OCI-LY7 (cell line): ENCODE results near the gene BTBD9. TPM values are rescaled to one million over a fixed set of nuclear protein-coding genes. Genes with fewer than 3 reads are reported as not detected.

Source experiments
- BruUV-seq: library from RNA; stranded (reverse); fragments of 400-500 nt; replicated peaks from 2 replicates; lab custom pipeline; 2021; lab: Mats Ljungman, UMichigan
- CTCF ChIA-PET: fragments of 300-600 bp; sonication (Branson Sonifier 250); formaldehyde crosslinking; loops from one replicate; lab custom pipeline; 2022; ENCODE audit warnings: antibody characterized with exemption; ENCODE audit not compliant: unreplicated experiment; lab: Charles Lee
- POLR2A ChIA-PET: fragments of 300-600 bp; sonication (Branson Sonifier 250); formaldehyde crosslinking; loops from one replicate; lab custom pipeline; 2022; ENCODE audit warnings: antibody characterized with exemption; lab: Charles Lee
- DNase-seq: peaks from one replicate; pipeline ENCODE4 v3.0.0-alpha.2; 2015; ENCODE audit warnings: low spot score
- H2AFZ ChIP-seq: fragments of 200-600 bp; sonication (generic), shearing (Covaris generic); 2 replicates; pipeline ENCODE4 v1.6.1; 2014; ENCODE audit warnings: mild to moderate bottlenecking, antibody characterized with exemption, low read length, moderate library complexity
- H3K27ac ChIP-seq: fragments of 200-600 bp; sonication (generic); 2 replicates; pipeline ENCODE4 v1.5.1; 2014; ENCODE audit warnings: mixed run types, low read depth, mild to moderate bottlenecking, moderate library complexity, low read length, inconsistent platforms; ENCODE audit not compliant: poor library complexity, severe bottlenecking
- H3K36me3 ChIP-seq: fragments of 200-600 bp; sonication (generic); 2 replicates; pipeline ENCODE4 v1.6.1; 2014; ENCODE audit warnings: mild to moderate bottlenecking, antibody characterized with exemption, low read length, moderate library complexity, mixed read lengths; ENCODE audit not compliant: insufficient read depth
- H3K4me1 ChIP-seq: fragments of 200-600 bp; sonication (generic); 2 replicates; pipeline ENCODE4 v1.5.1; 2014; ENCODE audit warnings: mild to moderate bottlenecking, low read length; ENCODE audit not compliant: insufficient read depth, poor library complexity, severe bottlenecking
- H3K4me2 ChIP-seq: fragments of 200-600 bp; sonication (generic); 2 replicates; pipeline ENCODE4 v1.6.1; 2014; ENCODE audit warnings: mild to moderate bottlenecking, low read length
- H3K4me3 ChIP-seq: fragments of 200-600 bp; sonication (generic); 2 replicates; pipeline ENCODE4 v1.5.1; 2014; ENCODE audit warnings: mild to moderate bottlenecking, low read depth, low read length; ENCODE audit not compliant: poor library complexity, severe bottlenecking
- H3K79me2 ChIP-seq: fragments of 200-600 bp; sonication (generic); 2 replicates; pipeline ENCODE4 v1.6.1; 2016; ENCODE audit warnings: low read depth, mild to moderate bottlenecking, low read length, moderate library complexity, mixed read lengths; ENCODE audit not compliant: insufficient read depth
- H3K9me2 ChIP-seq: fragments of 200-600 bp; sonication (generic); 2 replicates; pipeline ENCODE4 v1.6.1; 2016; ENCODE audit warnings: mild to moderate bottlenecking, low read length, mixed read lengths; ENCODE audit not compliant: insufficient read depth
- H3K9me3 ChIP-seq: fragments of 200-600 bp; sonication (generic); 2 replicates; pipeline ENCODE4 v1.6.1; 2014; ENCODE audit warnings: mild to moderate bottlenecking, mixed run types, low read length, mixed read lengths
- H4K20me1 ChIP-seq: fragments of 200-600 bp; sonication (generic); 2 replicates; pipeline ENCODE4 v1.6.1; 2014; ENCODE audit warnings: mild to moderate bottlenecking, antibody characterized with exemption, low read length, moderate library complexity, mixed read lengths; ENCODE audit not compliant: insufficient read depth
- EZH2phosphoT487 ChIP-seq: fragments of 200-600 bp; sonication (generic); IDR thresholded peaks from 2 replicates; pipeline ENCODE4 v1.6.1; 2018; ENCODE audit warnings: low read depth, borderline replicate concordance, mild to moderate bottlenecking, mixed run types, antibody characterized with exemption, low read length, moderate library complexity, mixed read lengths
- intact Hi-C: fragments of 100-400 bp; cut with micrococcal nuclease; formaldehyde crosslinking; loops from one replicate; pipeline ENCODE4 v1.10.0; 2022; ENCODE audit not compliant: unreplicated experiment
- total RNA-seq, 2 experiments: library from RNA; depleted of rRNA in 1 of 2; stranded (reverse); fragments of >200 nt in 1 of 2; shearing (Covaris generic) in 1 of 2; gene quantifications; 2 replicates each; pipeline ENCODE4 v1.2.3, GENCODE V29; 2014 to 2022
- TF ChIP-seq, protein P1 (sequence below): fragments of 200-600 bp; sonication (generic); conservative IDR thresholded peaks from 2 replicates; pipeline ENCODE4 v1.5.1; 2014; ENCODE audit warnings: mild to moderate bottlenecking, antibody characterized with exemption, low read length, moderate library complexity, mixed read lengths

The BTBD9 gene
- total RNA-seq, 2 experiments from 2014 or later, result 5.9 to 7.3 TPM

GRCh38 chr6:38423746-38424145 lies 216.0 kb downstream of the BTBD9 start:
- TF ChIP-seq EZH2phosphoT487, result no peak
- TF ChIP-seq, protein P1, sequence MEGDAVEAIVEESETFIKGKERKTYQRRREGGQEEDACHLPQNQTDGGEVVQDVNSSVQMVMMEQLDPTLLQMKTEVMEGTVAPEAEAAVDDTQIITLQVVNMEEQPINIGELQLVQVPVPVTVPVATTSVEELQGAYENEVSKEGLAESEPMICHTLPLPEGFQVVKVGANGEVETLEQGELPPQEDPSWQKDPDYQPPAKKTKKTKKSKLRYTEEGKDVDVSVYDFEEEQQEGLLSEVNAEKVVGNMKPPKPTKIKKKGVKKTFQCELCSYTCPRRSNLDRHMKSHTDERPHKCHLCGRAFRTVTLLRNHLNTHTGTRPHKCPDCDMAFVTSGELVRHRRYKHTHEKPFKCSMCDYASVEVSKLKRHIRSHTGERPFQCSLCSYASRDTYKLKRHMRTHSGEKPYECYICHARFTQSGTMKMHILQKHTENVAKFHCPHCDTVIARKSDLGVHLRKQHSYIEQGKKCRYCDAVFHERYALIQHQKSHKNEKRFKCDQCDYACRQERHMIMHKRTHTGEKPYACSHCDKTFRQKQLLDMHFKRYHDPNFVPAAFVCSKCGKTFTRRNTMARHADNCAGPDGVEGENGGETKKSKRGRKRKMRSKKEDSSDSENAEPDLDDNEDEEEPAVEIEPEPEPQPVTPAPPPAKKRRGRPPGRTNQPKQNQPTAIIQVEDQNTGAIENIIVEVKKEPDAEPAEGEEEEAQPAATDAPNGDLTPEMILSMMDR, result no peak
- POLR2A ChIA-PET, result no interaction called here
- Histone ChIP-seq H3K4me1 (peaks cover 7% of the 10 kb centered on the region), H4K20me1 (no peaks in the 10 kb centered on the region), H3K36me3 (no peaks in the 10 kb centered on the region), H3K79me2 (no peaks in the 10 kb centered on the region), H3K9me3 (no peaks in the 10 kb centered on the region), H3K27ac (no peak overlapping the region), H3K9me2 (no peaks in the 10 kb centered on the region), H3K4me2 (no peak overlapping the region), H3K4me3 (no peak overlapping the region), H2AFZ (no peak overlapping the region)
- no peak for DNase-seq
- no TSS peak for BruUV-seq
- intact Hi-C loops, result no loop called here
- CTCF ChIA-PET, result no interaction called here

DNA sequence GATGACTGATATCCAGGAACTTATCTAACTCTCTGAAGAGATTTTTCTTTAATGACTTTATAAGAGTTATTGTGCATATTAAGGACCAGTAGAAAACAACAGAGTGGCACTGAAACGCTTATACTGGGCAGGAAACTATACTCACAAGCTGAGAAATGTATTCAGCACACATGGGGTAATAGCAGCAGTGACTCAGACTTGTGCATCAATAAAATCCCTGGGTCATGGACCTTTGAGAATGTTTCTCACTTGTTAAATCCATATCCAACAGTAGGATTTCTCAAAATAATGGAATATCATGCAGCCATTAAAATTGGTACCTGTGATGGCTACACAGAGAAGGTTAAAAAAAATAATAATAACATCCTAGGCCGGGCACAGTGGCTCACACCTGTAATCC lies 219.5 kb downstream of the BTBD9 start:
- TF ChIP-seq, protein P1, result no peak
- no peak for TF ChIP-seq EZH2phosphoT487
- CTCF ChIA-PET, result no interaction called here
- intact Hi-C loops, result no loop called here
- Histone ChIP-seq H3K4me1 (no peaks in the 10 kb centered on the region), H3K36me3 (no peaks in the 10 kb centered on the region), H3K79me2 (no peaks in the 10 kb centered on the region), H2AFZ (no peak overlapping the region), H3K4me2 (no peak overlapping the region), H3K4me3 (no peak overlapping the region), H3K27ac (no peak overlapping the region), H4K20me1 (no peaks in the 10 kb centered on the region; the same call in 1 of the 2 replicates), H3K9me2 (no peaks in the 10 kb centered on the region), H3K9me3 (no peaks in the 10 kb centered on the region)
- DNase-seq, result no peak
- POLR2A ChIA-PET, result interaction anchor here (0.6 kb wide), 1 partner anchor 55 kb away, joined by 3 read pairs; no protein-coding TSS in a partner anchor
- BruUV-seq, result no TSS peak

- BruUV-seq, result no TSS peak
- Histone ChIP-seq H3K27ac (no peak overlapping the region), H3K4me1 (no peaks in the 10 kb centered on the region), H4K20me1 (no peaks in the 10 kb centered on the region; the same call in 1 of the 2 replicates), H3K79me2 (no peaks in the 10 kb centered on the region), H3K4me2 (no peak overlapping the region), H3K4me3 (no peak overlapping the region), H3K36me3 (no peaks in the 10 kb centered on the region), H3K9me3 (no peaks in the 10 kb centered on the region), H3K9me2 (no peaks in the 10 kb centered on the region), H2AFZ (no peak overlapping the region)
- CTCF ChIA-PET, result no interaction called here
- TF ChIP-seq EZH2phosphoT487, result no peak
- TF ChIP-seq, protein P1, result no peak
- no peak for DNase-seq
- intact Hi-C loops, result no loop called here
- POLR2A ChIA-PET, result no interaction called here
Measured at GRCh38 chr6:38417521-38417920, 222.2 kb downstream of the BTBD9 start.
